ENCODE results near the gene CLMP.

The CLMP gene

GRCh38 chr11:123193742-123194141 is 1.3 kb downstream of the CLMP start:
- peak overlapping the region; percentile 49 to 58 for H3K27ac ChIP-seq
- peak overlapping the region; percentile 48 to 54 for H3K4me3 ChIP-seq
- no peaks in the 10 kb centered on the region for H3K9me3 ChIP-seq
- TF ChIP-seq CTCF (IDR thresholded peaks at IDR 0.05), result no peak
- intact Hi-C loops (cut with DNase I; ENCODE audit: low total_unique reads), result no loop called here
- no peaks in the 10 kb centered on the region for H3K36me3 ChIP-seq
- H3K4me1 ChIP-seq, result peaks cover 0 to 21% (median 15%) of the 10 kb centered on the region in 4 donors
- peaks cover 0 to 59% of the 10 kb centered on the region in 2 donors for H3K27me3 ChIP-seq
- no peak for DNase-seq

GRCh38 chr11:123191939-123192338 is 3.1 kb downstream of the CLMP start:
- intact Hi-C loops (cut with DNase I; ENCODE audit: low total_unique reads), result no loop called here
- H3K27me3 ChIP-seq, result peaks cover 0 to 54% of the 10 kb centered on the region in 2 donors
- no peak overlapping the region for H3K4me3 ChIP-seq
- H3K27ac ChIP-seq, result no peak overlapping the region
- no peaks in the 10 kb centered on the region for H3K36me3 ChIP-seq
- DNase-seq, result no peak
- peaks cover 0 to 26% (median 16%) of the 10 kb centered on the region in 4 donors for H3K4me1 ChIP-seq
- no peak for TF ChIP-seq CTCF (IDR thresholded peaks at IDR 0.05)
- no peaks in the 10 kb centered on the region for H3K9me3 ChIP-seq

- no peak overlapping the region for H3K4me3 ChIP-seq
- no peaks in the 10 kb centered on the region for H3K36me3 ChIP-seq
- no peak for TF ChIP-seq CTCF (IDR thresholded peaks at IDR 0.05)
- intact Hi-C loops (cut with DNase I; ENCODE audit: low total_unique reads), result no loop called here
- H3K27me3 ChIP-seq, result peaks cover 0 to 47% of the 10 kb centered on the region in 2 donors
- DNase-seq, result no peak
- no peak overlapping the region for H3K27ac ChIP-seq
- peaks cover 0 to 21% (median 7%) of the 10 kb centered on the region in 4 donors for H3K4me1 ChIP-seq
- H3K9me3 ChIP-seq, result no peaks in the 10 kb centered on the region
These were observed 4.5 kb downstream of the CLMP start for GRCh38 chr11:123190518-123190917.

GRCh38 chr11:123188508-123189165 is 6.4 kb downstream of the CLMP start:
- intact Hi-C loops (cut with DNase I; ENCODE audit: low total_unique reads), result no loop called here
- DNase-seq, result no peak
- H3K27ac ChIP-seq, result peak overlapping the region; percentile 20 to 38

GRCh38 chr11:123187665-123188507 is 7.2 kb downstream of the CLMP start:
- H3K27ac ChIP-seq, result peak overlapping the region; percentile 20 to 38
- intact Hi-C loops (cut with DNase I; ENCODE audit: low total_unique reads), result no loop called here
- peaks cover 0 to 11% (median 0%) of the 10 kb centered on the region in 4 donors for H3K4me1 ChIP-seq
- no peak for DNase-seq
- H3K9me3 ChIP-seq, result no peaks in the 10 kb centered on the region
- peaks cover 0 to 33% of the 10 kb centered on the region in 2 donors for H3K27me3 ChIP-seq
- H3K4me3 ChIP-seq, result peak overlapping the region in 1 of 2 donors; percentile 10
- TF ChIP-seq CTCF (IDR thresholded peaks at IDR 0.05), result no peak
- H3K36me3 ChIP-seq, result no peaks in the 10 kb centered on the region

More at GRCh38 chr11:123188508-123189165, 6.4 kb downstream of the CLMP start:
- Histone ChIP-seq H3K4me3 (peak overlapping the region in 1 of 2 donors; percentile 10), H3K36me3 (no peaks in the 10 kb centered on the region), H3K4me1 (peaks cover 0 to 11% (median 0%) of the 10 kb centered on the region in 4 donors), H3K9me3 (no peaks in the 10 kb centered on the region), H3K27me3 (peaks cover 0 to 37% of the 10 kb centered on the region in 2 donors)
- TF ChIP-seq CTCF (IDR thresholded peaks at IDR 0.05), result no peak
